Neuron (in vitro differentiated cells): ENCODE results near the gene COL23A1.
"Not testable (repeated sequence)": the region's sequence is repeated elsewhere in the genome, so short reads cannot be mapped to it uniquely, and the experiment has no call there.

Source experiments
- H2AFZ ChIP-seq: one replicate; pipeline ENCODE4 v1.6.1; 2013; ENCODE audit warnings: low read depth, mild to moderate bottlenecking, inconsistent platforms, low read length, moderate library complexity
- H3K27me3 ChIP-seq: one replicate; pipeline ENCODE4 v1.6.1; 2013; ENCODE audit warnings: low read length; ENCODE audit not compliant: insufficient read depth
- H3K36me3 ChIP-seq: one replicate; pipeline ENCODE4 v1.6.1; 2013; ENCODE audit warnings: low read length; ENCODE audit not compliant: insufficient read depth
- H3K4me1 ChIP-seq: one replicate; pipeline ENCODE4 v1.6.1; 2013; ENCODE audit warnings: low read length; ENCODE audit not compliant: insufficient read depth
- H3K4me3 ChIP-seq: 2 replicates; pipeline ENCODE4 v1.5.1; 2013; ENCODE audit warnings: mild to moderate bottlenecking, low read length, moderate library complexity
- H3K9me3 ChIP-seq: one replicate; pipeline ENCODE4 v1.6.1; 2013; ENCODE audit warnings: low read length

Gene COL23A1

GRCh38 chr5:178612299-178612698 lies 22.1 kb upstream of the COL23A1 start:
- Histone ChIP-seq H3K27me3 (no peaks in the 10 kb centered on the region), H3K4me3 (no peak overlapping the region), H3K4me1 (no peaks in the 10 kb centered on the region), H3K9me3 (peaks cover 5% of the 10 kb centered on the region), H2AFZ (no peak overlapping the region), H3K36me3 (peaks cover 86% of the 10 kb centered on the region)

GRCh38 chr5:178606269-178606668 lies 16.1 kb upstream of the COL23A1 start:
- Histone ChIP-seq H3K27me3 (no peaks in the 10 kb centered on the region), H3K9me3 (peaks cover 22% of the 10 kb centered on the region), H3K4me1 (no peaks in the 10 kb centered on the region), H3K4me3 (no peak overlapping the region), H3K36me3 (peaks cover 83% of the 10 kb centered on the region), H2AFZ (no peak overlapping the region)

- Histone ChIP-seq H3K4me3 (no peak overlapping the region), H3K4me1 (no peaks in the 10 kb centered on the region), H3K36me3 (peaks cover 81% of the 10 kb centered on the region), H3K9me3 (peaks cover 22% of the 10 kb centered on the region), H3K27me3 (no peaks in the 10 kb centered on the region), H2AFZ (no peak overlapping the region)
These were observed 15.6 kb upstream of the COL23A1 start for GRCh38 chr5:178605788-178606187.

- Histone ChIP-seq H3K4me3 (no peak overlapping the region), H2AFZ (no peak overlapping the region), H3K36me3 (peaks cover 66% of the 10 kb centered on the region), H3K9me3 (peaks cover 22% of the 10 kb centered on the region), H3K27me3 (no peaks in the 10 kb centered on the region), H3K4me1 (no peaks in the 10 kb centered on the region)
These were observed 12.6 kb upstream of the COL23A1 start for GRCh38 chr5:178602752-178603151.

- no peak overlapping the region for H3K4me3 ChIP-seq
- H3K36me3 ChIP-seq: peaks cover 10% of the 10 kb centered on the region
- no peaks in the 10 kb centered on the region for H3K27me3 ChIP-seq
- no peaks in the 10 kb centered on the region for H3K4me1 ChIP-seq
- H3K9me3 ChIP-seq: peaks cover 7% of the 10 kb centered on the region
- no peak overlapping the region for H2AFZ ChIP-seq
These were observed 5.6 kb upstream of the COL23A1 start for GRCh38 chr5:178595750-178596149.

- H3K36me3 ChIP-seq: peaks cover 4% of the 10 kb centered on the region
- H2AFZ ChIP-seq: no peak overlapping the region
- H3K4me1 ChIP-seq: no peaks in the 10 kb centered on the region
- H3K4me3 ChIP-seq: no peak overlapping the region
- H3K27me3 ChIP-seq: no peaks in the 10 kb centered on the region
- peaks cover 7% of the 10 kb centered on the region for H3K9me3 ChIP-seq
These were observed 5.0 kb upstream of the COL23A1 start for GRCh38 chr5:178595150-178595549.

- peaks cover 2% of the 10 kb centered on the region for H3K9me3 ChIP-seq
- H3K4me3 ChIP-seq: no peak overlapping the region
- H3K27me3 ChIP-seq: peaks cover 10% of the 10 kb centered on the region
- H3K4me1 ChIP-seq: peaks cover 5% of the 10 kb centered on the region
- H3K36me3 ChIP-seq: no peaks in the 10 kb centered on the region
- no peak overlapping the region for H2AFZ ChIP-seq
These were observed 781 bp upstream of the COL23A1 start for GRCh38 chr5:178590924-178591423.

GRCh38 chr5:178589180-178590140 lies 733 bp downstream of the COL23A1 start:
- Histone ChIP-seq H3K4me3 (peak overlapping the region; percentile 47), H2AFZ (peak overlapping the region; percentile 75), H3K36me3 (no peaks in the 10 kb centered on the region), H3K9me3 (no peaks in the 10 kb centered on the region), H3K27me3 (peaks cover 10% of the 10 kb centered on the region), H3K4me1 (peaks cover 5% of the 10 kb centered on the region)

- Histone ChIP-seq H3K36me3 (no peaks in the 10 kb centered on the region), H3K9me3 (no peaks in the 10 kb centered on the region), H3K27me3 (peaks cover 10% of the 10 kb centered on the region), H3K4me1 (peaks cover 5% of the 10 kb centered on the region), H2AFZ (no peak overlapping the region), H3K4me3 (no peak overlapping the region)
These were observed 1.4 kb downstream of the COL23A1 start for GRCh38 chr5:178588769-178589168.

- peaks cover 10% of the 10 kb centered on the region for H3K27me3 ChIP-seq
These were observed 2.2 kb downstream of the COL23A1 start for GRCh38 chr5:178587763-178588611.

GRCh38 chr5:178586396-178586795 lies 3.8 kb downstream of the COL23A1 start:
- H3K36me3 ChIP-seq: no peaks in the 10 kb centered on the region
- H3K27me3 ChIP-seq: peaks cover 10% of the 10 kb centered on the region

More at GRCh38 chr5:178587763-178588611, 2.2 kb downstream of the COL23A1 start:
- Histone ChIP-seq H2AFZ (no peak overlapping the region), H3K9me3 (no peaks in the 10 kb centered on the region), H3K4me3 (no peak overlapping the region), H3K36me3 (no peaks in the 10 kb centered on the region), H3K4me1 (peaks cover 5% of the 10 kb centered on the region)

GRCh38 chr5:178585421-178585820 lies 4.8 kb downstream of the COL23A1 start:
- H3K4me1 ChIP-seq, H3K9me3 ChIP-seq, H3K4me3 ChIP-seq, H3K27me3 ChIP-seq, H3K36me3 ChIP-seq, H2AFZ ChIP-seq: not testable (repeated sequence)

More at GRCh38 chr5:178586396-178586795, 3.8 kb downstream of the COL23A1 start:
- Histone ChIP-seq H3K4me1 (peaks cover 5% of the 10 kb centered on the region), H2AFZ (no peak overlapping the region), H3K9me3 (no peaks in the 10 kb centered on the region), H3K4me3 (no peak overlapping the region)

GRCh38 chr5:178583279-178583678 lies 6.9 kb downstream of the COL23A1 start:
- no peaks in the 10 kb centered on the region for H3K4me1 ChIP-seq
- H2AFZ ChIP-seq: no peak overlapping the region
- no peak overlapping the region for H3K4me3 ChIP-seq
- H3K36me3 ChIP-seq: no peaks in the 10 kb centered on the region
- no peaks in the 10 kb centered on the region for H3K9me3 ChIP-seq
- H3K27me3 ChIP-seq: peaks cover under 1% of the 10 kb centered on the region
